ENCODE data around the gene TGOLN2. TPM values are rescaled to one million over a fixed set of nuclear protein-coding genes. Genes with fewer than 3 reads are reported as not detected.

TGOLN2 gene
- total and polyA plus RNA-seq, 2 experiments from 2014 or later = 51.1 to 66.5 TPM

DNA sequence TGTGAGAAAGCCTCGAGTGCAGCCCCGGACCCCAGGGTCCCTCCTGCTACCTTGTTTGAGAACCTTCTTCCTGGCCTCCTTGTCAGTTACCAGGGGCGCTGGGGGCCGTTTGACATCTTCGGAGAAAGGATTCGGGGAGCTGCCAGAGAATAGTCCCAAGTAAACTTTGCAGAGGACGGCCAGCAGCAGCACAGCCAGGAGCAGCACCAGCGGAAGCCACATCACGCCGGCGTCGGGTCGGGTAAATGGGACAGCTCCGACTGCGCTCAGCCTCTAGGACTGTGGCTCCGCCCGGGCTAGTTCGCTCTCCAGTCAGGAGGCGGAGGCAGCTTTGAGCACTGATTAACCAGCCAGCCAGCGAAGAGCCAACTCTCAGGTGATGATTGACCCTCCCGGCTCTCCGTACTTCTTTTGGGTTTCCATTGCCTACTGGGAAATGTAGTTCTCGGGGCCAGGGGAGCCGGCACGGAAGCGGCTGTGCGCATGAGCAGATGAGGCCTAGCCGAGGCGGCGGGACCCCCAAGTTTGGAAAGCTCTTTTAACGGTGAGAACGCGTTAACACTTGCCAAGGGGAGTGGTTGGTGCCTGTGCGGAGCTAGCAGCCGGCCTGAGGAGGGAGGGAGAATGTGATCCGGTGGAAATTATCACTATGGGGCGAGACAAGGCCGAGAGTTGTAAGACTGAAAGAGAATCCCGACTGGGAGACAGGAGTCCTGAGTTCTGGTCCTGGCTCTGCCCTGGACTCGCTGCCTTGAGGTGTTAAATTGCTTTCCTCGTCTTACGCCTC is 26.7 kb upstream of the TGOLN2 start, which contains the start of the genes ELMOD3 and RETSAT:
Gene ELMOD3, plus strand, starts transcription at position 484 of the 787 bp plus-strand sequence. CDS start 2,430 bp downstream, outside the sequence.
Gene RETSAT, minus strand, starts transcription at position 243 of the 787 bp plus-strand sequence. Its CDS starts 21 bp downstream, at position 222.
- Histone ChIP-seq H3K36me3 (replicated peaks; ENCODE audit: insufficient read depth, low read depth) (no peaks in the 10 kb centered on the region), H3K9me2 (replicated peaks; ENCODE audit: insufficient read depth) (no peaks in the 10 kb centered on the region), H3K9me3 (ENCODE audit: low read depth) (no peaks in the 10 kb centered on the region), H3K27me3 (no peaks in the 10 kb centered on the region), H3K4me2 (peak within 1 kb of the TSS; percentile 91), H3K27ac (peak within 1 kb of the TSS; percentile 81), H3K4me3 (peak within 1 kb of the TSS; percentile 59), H2AFZ (peak within 1 kb of the TSS; percentile 78), H3K79me2 (peaks cover 44% of the 10 kb centered on the region), H3K4me1 (ENCODE audit: insufficient read depth) (peaks cover 10% of the 10 kb centered on the region), H4K20me1 (ENCODE audit: insufficient read depth, poor library complexity, severe bottlenecking) (no peaks in the 10 kb centered on the region)
- 1% methylated on average over 42 of the region's 42 CpGs for WGBS (ENCODE audit: low lambda C conversion rate, missing lambda C conversion rate)
- TF ChIP-seq CTCF (IDR thresholded peaks at IDR 0.05; ENCODE audit: poor library complexity) (no peak), EZH2phosphoT487 (IDR thresholded peaks at IDR 0.05; ENCODE audit: low read depth, severe bottlenecking, unreplicated experiment) (no peak)
- DNase-seq (ENCODE audit: low spot score) = peak; percentile 99

DNA sequence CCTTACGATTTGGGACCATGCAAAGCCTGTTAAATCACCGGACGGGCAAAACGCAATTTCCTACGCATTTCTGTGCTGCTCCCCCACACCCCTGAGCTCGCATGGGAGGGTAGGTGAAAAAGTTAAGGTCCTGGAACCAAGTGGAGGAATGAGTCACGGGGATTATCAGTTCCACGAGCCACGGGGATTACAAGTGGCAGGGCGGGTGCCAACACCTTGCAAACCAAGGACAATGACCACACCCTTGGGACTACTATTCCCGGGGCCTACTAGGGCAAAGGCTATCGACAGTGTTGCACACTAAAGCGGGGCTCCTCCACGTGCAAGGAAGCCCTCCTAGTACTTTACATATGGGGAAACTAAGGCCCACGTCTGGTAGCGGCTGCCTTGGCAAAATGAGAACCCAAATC is 26.1 kb upstream of the TGOLN2 start:
- TF ChIP-seq CTCF (IDR thresholded peaks at IDR 0.05; ENCODE audit: poor library complexity) (no peak), EZH2 (IDR thresholded peaks at IDR 0.05; ENCODE audit: borderline replicate concordance) (no peak), EZH2phosphoT487 (IDR thresholded peaks at IDR 0.05; ENCODE audit: low read depth, severe bottlenecking, unreplicated experiment) (no peak)
- no peaks in the 10 kb centered on the region for H3K9me3 ChIP-seq (ENCODE audit: low read depth)
- no peaks in the 10 kb centered on the region for H4K20me1 ChIP-seq (ENCODE audit: insufficient read depth, poor library complexity, severe bottlenecking)
- 36% methylated on average over 16 of the region's 16 CpGs for WGBS (ENCODE audit: low lambda C conversion rate, missing lambda C conversion rate)
- DNase-seq (ENCODE audit: low spot score) = peak; percentile 58
- peaks cover 10% of the 10 kb centered on the region for H3K4me1 ChIP-seq (ENCODE audit: insufficient read depth)
- peak overlapping the region; percentile 43 for H2AFZ ChIP-seq
- no peaks in the 10 kb centered on the region for H3K9me2 ChIP-seq (replicated peaks; ENCODE audit: insufficient read depth)
- peak overlapping the region; percentile 81 for H3K27ac ChIP-seq
- no peaks in the 10 kb centered on the region for H3K36me3 ChIP-seq (replicated peaks; ENCODE audit: insufficient read depth, low read depth)
- no peaks in the 10 kb centered on the region for H3K27me3 ChIP-seq
- peak overlapping the region; percentile 30 for H3K4me3 ChIP-seq
- H3K4me2 ChIP-seq = peak overlapping the region; percentile 81
- peaks cover 44% of the 10 kb centered on the region for H3K79me2 ChIP-seq

- Histone ChIP-seq H3K4me3 (no peak overlapping the region), H3K36me3 (replicated peaks; ENCODE audit: insufficient read depth, low read depth) (no peaks in the 10 kb centered on the region), H3K9me2 (replicated peaks; ENCODE audit: insufficient read depth) (no peaks in the 10 kb centered on the region), H3K79me2 (peaks cover 12% of the 10 kb centered on the region), H4K20me1 (ENCODE audit: insufficient read depth, poor library complexity, severe bottlenecking) (no peaks in the 10 kb centered on the region), H3K27me3 (no peaks in the 10 kb centered on the region), H3K4me2 (no peak overlapping the region), H3K27ac (no peak overlapping the region), H3K4me1 (ENCODE audit: insufficient read depth) (no peaks in the 10 kb centered on the region), H2AFZ (no peak overlapping the region), H3K9me3 (ENCODE audit: low read depth) (no peaks in the 10 kb centered on the region)
- TF ChIP-seq CTCF (IDR thresholded peaks at IDR 0.05; ENCODE audit: poor library complexity) = no peak
- no peak for TF ChIP-seq EZH2phosphoT487 (IDR thresholded peaks at IDR 0.05; ENCODE audit: low read depth, severe bottlenecking, unreplicated experiment)
- no peak for TF ChIP-seq EZH2 (IDR thresholded peaks at IDR 0.05; ENCODE audit: borderline replicate concordance)
- no peak for DNase-seq (ENCODE audit: low spot score)
- WGBS (ENCODE audit: low lambda C conversion rate, missing lambda C conversion rate) = 55% methylated on average over 3 of the region's 3 CpGs
Observed at GRCh38 chr2:85347599-85347998, 19.8 kb upstream of the TGOLN2 start.

All from hepatocyte (in vitro differentiated cells).